ENCODE measurements around the gene PTCD1.
"Not testable (repeated sequence)": the region's sequence is repeated elsewhere in the genome, so short reads cannot be mapped to it uniquely, and the experiment has no call there.

Gene PTCD1

GRCh38 chr7:99449326-99449725 lies 10.7 kb upstream of the PTCD1 start:
- no peak for DNase-seq

- DNase-seq, result no peak
Observed at GRCh38 chr7:99448855-99449254, 10.3 kb upstream of the PTCD1 start.

- no peak for DNase-seq
Observed at GRCh38 chr7:99447943-99448342, 9.3 kb upstream of the PTCD1 start.

GRCh38 chr7:99446096-99446495 lies 7.5 kb upstream of the PTCD1 start:
- DNase-seq, result no peak

GRCh38 chr7:99440195-99440594 lies 1.6 kb upstream of the PTCD1 start:
- DNase-seq, result no peak

- no peak for DNase-seq
Observed at GRCh38 chr7:99437946-99438572, 539 bp downstream of the PTCD1 start.

GRCh38 chr7:99433158-99433557 lies 5.4 kb downstream of the PTCD1 start:
- DNase-seq, result no peak

- not testable (repeated sequence) for DNase-seq
Observed at GRCh38 chr7:99431756-99432540, 6.7 kb downstream of the PTCD1 start.

GRCh38 chr7:99429756-99430155 lies 8.8 kb downstream of the PTCD1 start:
- no peak for DNase-seq

- DNase-seq, result no peak
Observed at GRCh38 chr7:99428972-99429566, 9.5 kb downstream of the PTCD1 start.

GRCh38 chr7:99424932-99425730 lies 13.5 kb downstream of the PTCD1 start:
- no peak for DNase-seq

GRCh38 chr7:99422625-99423024 lies 16.0 kb downstream of the PTCD1 start:
- no peak for DNase-seq

- no peak for DNase-seq
Observed at GRCh38 chr7:99422186-99422585, 16.4 kb downstream of the PTCD1 start.

GRCh38 chr7:99420986-99421385 lies 17.6 kb downstream of the PTCD1 start:
- DNase-seq, result no peak

GRCh38 chr7:99420213-99420612 lies 18.4 kb downstream of the PTCD1 start:
- DNase-seq, result no peak

- DNase-seq, result no peak
Observed at GRCh38 chr7:99419323-99420021, 19.1 kb downstream of the PTCD1 start.

- no peak for DNase-seq
Observed at GRCh38 chr7:99418260-99418659, 20.3 kb downstream of the PTCD1 start.

GRCh38 chr7:99415513-99416127 lies 23.0 kb downstream of the PTCD1 start:
- DNase-seq, result peak; percentile 46

- DNase-seq, result no peak
Observed at GRCh38 chr7:99410635-99411034, 28.0 kb downstream of the PTCD1 start.

- no peak for DNase-seq
Observed at GRCh38 chr7:99409806-99410205, 28.8 kb downstream of the PTCD1 start.

- DNase-seq, result no peak
Observed at GRCh38 chr7:99409192-99409572, 29.4 kb downstream of the PTCD1 start.
